GM12878 (cell line): ENCODE data around the gene GNA14. TPM values are rescaled to one million over a fixed set of nuclear protein-coding genes. Genes with fewer than 3 reads are reported as not detected.

Experiments used
- ATAC-seq: fragments of 200-7000 bp; cut with Tn5 transposase; 3 replicates; pipeline ENCODE4 v1.9.1; 2020; ENCODE audit warnings: mild to moderate bottlenecking, moderate library complexity
- BruUV-seq: library from RNA; stranded (reverse); fragments of 400-500 nt; replicated peaks from 2 replicates; lab custom pipeline; 2021; lab: Mats Ljungman, UMichigan
- CTCF ChIA-PET: fragments of 300-600 bp; sonication (Branson Sonifier 250); formaldehyde crosslinking; extraction: SDS; loops from one replicate; lab custom pipeline; 2021; ENCODE audit warnings: inconsistent platforms; lab: Yijun Ruan, JAX
- POLR2A ChIA-PET: fragments of 350-600 bp; formaldehyde crosslinking; extraction: SDS; loops from one replicate; lab custom pipeline; 2021; ENCODE audit warnings: inconsistent platforms; lab: Charles Lee
- RAD21 ChIA-PET: fragments of 300-600 bp; sonication (Branson Sonifier 250); formaldehyde crosslinking; loops from one replicate; lab custom pipeline; 2023; ENCODE audit warnings: antibody characterized with exemption; ENCODE audit not compliant: unreplicated experiment; lab: Charles Lee
- SMC1A ChIA-PET: fragments of 300-600 bp; sonication (Branson Sonifier 250); formaldehyde crosslinking; loops from one replicate; lab custom pipeline; 2023; ENCODE audit not compliant: unreplicated experiment, uncharacterized antibody; lab: Charles Lee
- DNase-seq: peaks from one replicate; pipeline ENCODE4 v3.0.0-alpha.2; 2011; ENCODE audit warnings: low read depth, low spot score
- FAIRE-seq: peaks from 3 replicates; lab custom pipeline; 2011; peaks lifted over from hg19 to GRCh38; lab: Jason Lieb, UNC
- H2AFZ ChIP-seq: 2 replicates; pipeline ENCODE4 v1.6.0; 2011; ENCODE audit warnings: low read depth, low read length, control low read depth; ENCODE audit not compliant: control insufficient read depth
- H3K27ac ChIP-seq: 2 replicates; pipeline ENCODE4 v1.5.1; 2011; ENCODE audit warnings: control low read depth; ENCODE audit not compliant: control insufficient read depth, insufficient read depth
- H3K27me3 ChIP-seq, 2 experiments: replicated peaks in 1 of 2; 2 replicates each; pipeline versions ENCODE4 v1.6.0 to v1.6.1; 2011; ENCODE audit warnings: low read length in 1 of 2; ENCODE audit not compliant: control insufficient read depth in 2 of 2, insufficient read depth in 2 of 2
- H3K36me3 ChIP-seq, 2 experiments: 2 replicates each; pipeline ENCODE4 v1.5.1; 2011; ENCODE audit warnings: low read length in 1 of 2; ENCODE audit not compliant: control insufficient read depth in 2 of 2, insufficient read depth in 2 of 2
- H3K4me1 ChIP-seq: 2 replicates; pipeline ENCODE4 v1.6.1; 2011; ENCODE audit warnings: mild to moderate bottlenecking, low read length, moderate library complexity, mixed read lengths; ENCODE audit not compliant: control insufficient read depth, insufficient read depth
- H3K4me2 ChIP-seq: 2 replicates; pipeline ENCODE4 v1.6.0; 2011; ENCODE audit warnings: control low read depth; ENCODE audit not compliant: control insufficient read depth, insufficient read depth
- H3K4me3 ChIP-seq: fragments of 200-600 bp; sonication (generic); 2 replicates; pipeline ENCODE4 v1.5.1; 2016
- H3K79me2 ChIP-seq: 2 replicates; pipeline ENCODE4 v1.6.0; 2011; ENCODE audit warnings: low read length; ENCODE audit not compliant: control insufficient read depth, insufficient read depth
- H3K9ac ChIP-seq: 2 replicates; pipeline ENCODE4 v1.8.0; 2011; ENCODE audit warnings: low read length, control low read depth, mixed read lengths; ENCODE audit not compliant: control insufficient read depth, insufficient read depth
- H3K9me3 ChIP-seq: replicated peaks from 3 replicates; pipeline ENCODE4 v1.5.1; 2011; ENCODE audit warnings: mild to moderate bottlenecking, low read length; ENCODE audit not compliant: control insufficient read depth, insufficient read depth
- H4K20me1 ChIP-seq: 2 replicates; pipeline ENCODE4 v1.6.0; 2011; ENCODE audit not compliant: control insufficient read depth, insufficient read depth
- IKZF2 ChIP-seq, 2 experiments: fragments of 450-650 bp; IDR thresholded peaks; 2 replicates each; pipeline ENCODE4 v1.6.1; 2017; ENCODE audit warnings: mild to moderate bottlenecking in 2 of 2, moderate library complexity in 2 of 2
- IRF4 ChIP-seq: IDR thresholded peaks from 2 replicates; pipeline ENCODE4 v1.6.1; 2011; ENCODE audit warnings: low read depth, low read length
- KAT2A ChIP-seq: conservative IDR thresholded peaks from 2 replicates; pipeline ENCODE4 v1.6.1; 2011; ENCODE audit warnings: low read depth, low read length; ENCODE audit not compliant: control insufficient read depth
- NR2F1 ChIP-seq: fragments of 450-650 bp; conservative IDR thresholded peaks from 2 replicates; pipeline ENCODE4 v1.6.1; 2017; ENCODE audit warnings: mild to moderate bottlenecking
- WGBS: methylation state at CpG from one replicate; pipeline ENCODE4 v1.1.6; 2016; ENCODE audit warnings: low lambda C conversion rate; ENCODE audit not compliant: insufficient replicate concordance, insufficient coverage; ENCODE audit errors: missing lambda C conversion rate; 5-methylcytosine and 5-hydroxymethylcytosine counted together
- in situ Hi-C: fragments of 300-500 bp; cut with MboI; formaldehyde crosslinking; loops from 9 replicates; pipeline ENCODE4 v1.14.3; 2018; ENCODE audit warnings: mixed read lengths
- intact Hi-C: fragments of 100-400 bp; cut with micrococcal nuclease; formaldehyde crosslinking; loops from one replicate; pipeline ENCODE4 v1.14.2; 2022; ENCODE audit not compliant: unreplicated experiment
- polyA plus RNA-seq, 11 experiments: library from polyadenylated mRNA; depleted of rRNA in 4 of 11; unstranded in 6 of 11; stranded (reverse) in 5 of 11; fragments of >200 nt; fragmentation: Nextera tagmentation in 4 of 11; fragmentation: Illumina TruSeq in 1 of 11; extraction: Ambion mirVana in 4 of 11; extraction: Trizol in 1 of 11; gene quantifications; 1 replicate in 1 of 11; 2 replicates in 10 of 11; pipeline versions ENCODE4 v1.2.1 to v1.2.3, GENCODE V29; 2011 to 2016; ENCODE audit warnings: inconsistent platforms in 2 of 11, missing spikeins in 2 of 11, low read depth in 1 of 11
- total RNA-seq, 4 experiments: library from RNA; depleted of rRNA in 3 of 4; stranded (reverse); fragments of >200 nt in 3 of 4; fragmentation: Illumina TruSeq in 1 of 4; extraction: Trizol in 1 of 4; gene quantifications; 2 replicates each; pipeline versions ENCODE4 v1.2.1 to v1.2.3, GENCODE V29; 2013 to 2021
- TF ChIP-seq, protein P1 (sequence below): IDR thresholded peaks from 2 replicates; pipeline ENCODE4 v1.6.1; 2011; ENCODE audit warnings: borderline replicate concordance, low read depth, mild to moderate bottlenecking, moderate library complexity, mixed read lengths, low read length; ENCODE audit not compliant: insufficient read depth; ENCODE audit errors: extremely low read length
- TF ChIP-seq, protein P2 (sequence below): IDR thresholded peaks from 2 replicates; pipeline ENCODE4 v1.6.1; 2012; ENCODE audit warnings: mild to moderate bottlenecking, low read depth, low read length
- TF ChIP-seq, protein P3 (sequence below): fragments of 450-650 bp; IDR thresholded peaks from 2 replicates; pipeline ENCODE4 v1.6.1; 2017; ENCODE audit warnings: borderline replicate concordance

GNA14 gene
- total and polyA plus RNA-seq, 10 of the 15 experiments (the other 5 are each of a cell fraction or from before 2014, with no cell fraction given) = 0.17 TPM; not detected in 9

DNA sequence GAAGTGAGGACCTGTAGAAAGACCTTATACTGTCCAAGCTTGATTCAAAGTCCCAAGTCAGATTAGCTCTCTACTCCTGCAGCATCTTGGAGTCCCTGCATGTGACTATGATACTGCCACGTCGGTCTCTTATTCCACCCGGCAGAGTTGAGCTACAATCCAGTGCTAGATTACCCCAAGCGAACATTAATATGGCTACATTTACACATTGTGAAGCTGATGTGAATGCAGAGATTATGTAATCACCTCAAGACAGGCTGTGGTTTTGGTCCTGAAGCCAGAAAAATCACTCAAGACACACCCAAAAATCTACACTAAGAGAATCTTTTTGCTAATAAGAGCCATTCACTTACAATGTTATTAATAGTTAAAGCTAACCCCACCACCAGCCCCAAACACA, 116.7 kb downstream of the GNA14 start:
- BruUV-seq = no TSS peak
- Histone ChIP-seq H3K27ac (no peak overlapping the region), H3K9ac (no peak overlapping the region), H3K4me1 (no peaks in the 10 kb centered on the region), H3K36me3 (no peaks in the 10 kb centered on the region), H3K27me3 (no peaks in the 10 kb centered on the region), H3K4me2 (no peak overlapping the region), H2AFZ (no peak overlapping the region), H3K79me2 (no peaks in the 10 kb centered on the region), H4K20me1 (no peaks in the 10 kb centered on the region), H3K4me3 (no peak overlapping the region), H3K9me3 (no peaks in the 10 kb centered on the region)
- ChIA-PET CTCF (no interaction called here), POLR2A (no interaction called here), RAD21 (no interaction called here), SMC1A (no interaction called here)
- FAIRE-seq (no peak), DNase-seq (no peak), ATAC-seq (no peak)
- in situ Hi-C loops (no loop called here), intact Hi-C loops (no loop called here)
- WGBS = 88% methylated on average over 4 of the region's 4 CpGs
- no peak for TF ChIP-seq IKZF2 (IDR thresholded peaks at IDR 0.05)
- TF ChIP-seq, all 136 proteins: peak for 0

DNA sequence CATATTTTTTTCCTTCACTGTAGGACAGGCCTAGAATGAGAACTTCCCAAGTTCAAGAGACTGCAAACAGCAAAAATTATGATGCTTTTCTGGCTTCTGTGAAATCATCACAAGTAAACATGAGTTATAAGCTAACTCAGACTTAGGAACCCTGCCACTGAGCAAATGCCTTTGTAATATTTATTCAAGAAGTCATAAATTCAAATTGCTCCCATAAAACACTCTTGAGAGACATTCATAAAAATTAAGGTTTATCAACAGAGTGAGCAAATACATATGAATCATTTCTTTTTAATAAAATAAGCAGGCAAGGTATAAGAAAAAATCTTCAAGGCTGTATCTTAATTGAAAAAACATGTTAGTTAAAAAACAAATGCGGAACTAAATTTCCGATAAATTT, 124.2 kb downstream of the GNA14 start:
- DNase-seq = no peak
- WGBS = 75% methylated on average over 2 of the region's 2 CpGs
- ChIA-PET POLR2A (no interaction called here), RAD21 (no interaction called here), CTCF (no interaction called here), SMC1A (no interaction called here)
- H2AFZ ChIP-seq = no peak overlapping the region
- H3K9ac ChIP-seq = no peak overlapping the region
- FAIRE-seq = no peak
- in situ Hi-C loops = no loop called here
- intact Hi-C loops = no loop called here
- no TSS peak for BruUV-seq
- no peaks in the 10 kb centered on the region for H3K9me3 ChIP-seq
- no peaks in the 10 kb centered on the region for H3K79me2 ChIP-seq
- no peak overlapping the region for H3K27ac ChIP-seq
- no peaks in the 10 kb centered on the region for H3K4me1 ChIP-seq
- H3K27me3 ChIP-seq = no peaks in the 10 kb centered on the region
- TF ChIP-seq, protein P1, sequence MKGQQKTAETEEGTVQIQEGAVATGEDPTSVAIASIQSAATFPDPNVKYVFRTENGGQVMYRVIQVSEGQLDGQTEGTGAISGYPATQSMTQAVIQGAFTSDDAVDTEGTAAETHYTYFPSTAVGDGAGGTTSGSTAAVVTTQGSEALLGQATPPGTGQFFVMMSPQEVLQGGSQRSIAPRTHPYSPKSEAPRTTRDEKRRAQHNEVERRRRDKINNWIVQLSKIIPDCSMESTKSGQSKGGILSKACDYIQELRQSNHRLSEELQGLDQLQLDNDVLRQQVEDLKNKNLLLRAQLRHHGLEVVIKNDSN = no peak
- TF ChIP-seq IRF4 (no peak), KAT2A (no peak), NR2F1 (no peak)
- TF ChIP-seq, protein P2, sequence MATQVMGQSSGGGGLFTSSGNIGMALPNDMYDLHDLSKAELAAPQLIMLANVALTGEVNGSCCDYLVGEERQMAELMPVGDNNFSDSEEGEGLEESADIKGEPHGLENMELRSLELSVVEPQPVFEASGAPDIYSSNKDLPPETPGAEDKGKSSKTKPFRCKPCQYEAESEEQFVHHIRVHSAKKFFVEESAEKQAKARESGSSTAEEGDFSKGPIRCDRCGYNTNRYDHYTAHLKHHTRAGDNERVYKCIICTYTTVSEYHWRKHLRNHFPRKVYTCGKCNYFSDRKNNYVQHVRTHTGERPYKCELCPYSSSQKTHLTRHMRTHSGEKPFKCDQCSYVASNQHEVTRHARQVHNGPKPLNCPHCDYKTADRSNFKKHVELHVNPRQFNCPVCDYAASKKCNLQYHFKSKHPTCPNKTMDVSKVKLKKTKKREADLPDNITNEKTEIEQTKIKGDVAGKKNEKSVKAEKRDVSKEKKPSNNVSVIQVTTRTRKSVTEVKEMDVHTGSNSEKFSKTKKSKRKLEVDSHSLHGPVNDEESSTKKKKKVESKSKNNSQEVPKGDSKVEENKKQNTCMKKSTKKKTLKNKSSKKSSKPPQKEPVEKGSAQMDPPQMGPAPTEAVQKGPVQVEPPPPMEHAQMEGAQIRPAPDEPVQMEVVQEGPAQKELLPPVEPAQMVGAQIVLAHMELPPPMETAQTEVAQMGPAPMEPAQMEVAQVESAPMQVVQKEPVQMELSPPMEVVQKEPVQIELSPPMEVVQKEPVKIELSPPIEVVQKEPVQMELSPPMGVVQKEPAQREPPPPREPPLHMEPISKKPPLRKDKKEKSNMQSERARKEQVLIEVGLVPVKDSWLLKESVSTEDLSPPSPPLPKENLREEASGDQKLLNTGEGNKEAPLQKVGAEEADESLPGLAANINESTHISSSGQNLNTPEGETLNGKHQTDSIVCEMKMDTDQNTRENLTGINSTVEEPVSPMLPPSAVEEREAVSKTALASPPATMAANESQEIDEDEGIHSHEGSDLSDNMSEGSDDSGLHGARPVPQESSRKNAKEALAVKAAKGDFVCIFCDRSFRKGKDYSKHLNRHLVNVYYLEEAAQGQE = no peak
- TF ChIP-seq, protein P3, sequence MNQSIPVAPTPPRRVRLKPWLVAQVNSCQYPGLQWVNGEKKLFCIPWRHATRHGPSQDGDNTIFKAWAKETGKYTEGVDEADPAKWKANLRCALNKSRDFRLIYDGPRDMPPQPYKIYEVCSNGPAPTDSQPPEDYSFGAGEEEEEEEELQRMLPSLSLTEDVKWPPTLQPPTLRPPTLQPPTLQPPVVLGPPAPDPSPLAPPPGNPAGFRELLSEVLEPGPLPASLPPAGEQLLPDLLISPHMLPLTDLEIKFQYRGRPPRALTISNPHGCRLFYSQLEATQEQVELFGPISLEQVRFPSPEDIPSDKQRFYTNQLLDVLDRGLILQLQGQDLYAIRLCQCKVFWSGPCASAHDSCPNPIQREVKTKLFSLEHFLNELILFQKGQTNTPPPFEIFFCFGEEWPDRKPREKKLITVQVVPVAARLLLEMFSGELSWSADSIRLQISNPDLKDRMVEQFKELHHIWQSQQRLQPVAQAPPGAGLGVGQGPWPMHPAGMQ = no peak
- no peaks in the 10 kb centered on the region for H4K20me1 ChIP-seq
- H3K4me3 ChIP-seq = no peak overlapping the region
- H3K4me2 ChIP-seq = no peak overlapping the region
- ATAC-seq = no peak
- H3K36me3 ChIP-seq = no peaks in the 10 kb centered on the region
